SK-N-SH treated with all-trans-retinoic acid at 6 μM for 48 hours (cell line): Measurements from ENCODE around the gene COL6A5.

Experiments used
- ATAC-seq: fragments of 200-7000 bp; cut with Tn5 transposase; 3 replicates; pipeline ENCODE4 v1.9.1; 2020; ENCODE audit warnings: mild to moderate bottlenecking, moderate library complexity
- ARNTL ChIP-seq: fragments of 450-650 bp; formaldehyde crosslinking; IDR thresholded peaks from 2 replicates; pipeline ENCODE4 v1.5.0; 2020; ENCODE audit warnings: low read depth, mild to moderate bottlenecking, moderate library complexity, borderline replicate concordance
- BACH2 ChIP-seq: fragments of 250-450 bp; sonication (Bioruptor Pico); IDR thresholded peaks from 2 replicates; pipeline ENCODE4 v1.9.0; 2021; ENCODE audit warnings: mild to moderate bottlenecking, borderline replicate concordance
- CSDC2 ChIP-seq: fragments of 250-450 bp; sonication (Bioruptor Pico); IDR thresholded peaks from 2 replicates; pipeline ENCODE4 v1.5.0; 2020; ENCODE audit warnings: mild to moderate bottlenecking, moderate library complexity
- ESRRG ChIP-seq: fragments of 250-450 bp; sonication (Bioruptor Pico); IDR thresholded peaks from 2 replicates; pipeline ENCODE4 v1.6.1; 2021; ENCODE audit warnings: mild to moderate bottlenecking
- GLIS3 ChIP-seq: fragments of 250-450 bp; sonication (Bioruptor Pico); IDR thresholded peaks from 2 replicates; pipeline ENCODE4 v1.5.0; 2020; ENCODE audit warnings: mild to moderate bottlenecking, moderate library complexity
- ISL1 ChIP-seq: fragments of 250-450 bp; sonication (Bioruptor Pico); IDR thresholded peaks from 2 replicates; pipeline ENCODE4 v2.1.2; 2022; ENCODE audit warnings: mild to moderate bottlenecking, moderate library complexity
- OSR1 ChIP-seq: fragments of 250-450 bp; sonication (Bioruptor Pico); IDR thresholded peaks from 2 replicates; pipeline ENCODE4 v1.8.0; 2022; ENCODE audit warnings: moderate library complexity, mild to moderate bottlenecking, inconsistent platforms
- PPARA ChIP-seq: fragments of 250-450 bp; sonication (Bioruptor Pico); IDR thresholded peaks from 2 replicates; pipeline ENCODE4 v1.5.0; 2020; ENCODE audit warnings: mild to moderate bottlenecking, borderline replicate concordance
- RARB ChIP-seq: fragments of 250-450 bp; sonication (Bioruptor Pico); IDR thresholded peaks from 2 replicates; pipeline ENCODE4 v1.8.0; 2021; ENCODE audit warnings: mild to moderate bottlenecking, moderate library complexity
- TCF4 ChIP-seq: fragments of 250-450 bp; sonication (Bioruptor Pico); IDR thresholded peaks from 2 replicates; pipeline ENCODE4 v1.8.0; 2021; ENCODE audit warnings: mild to moderate bottlenecking, moderate library complexity, borderline replicate concordance
- TOX ChIP-seq: fragments of 250-450 bp; sonication (Bioruptor Pico); IDR thresholded peaks from 2 replicates; pipeline ENCODE4 v1.8.0; 2021; ENCODE audit warnings: mild to moderate bottlenecking, moderate library complexity, borderline replicate concordance
- ZC3H10 ChIP-seq: fragments of 250-450 bp; sonication (Bioruptor Pico); IDR thresholded peaks from 2 replicates; pipeline ENCODE4 v1.5.1; 2021; ENCODE audit warnings: mild to moderate bottlenecking, moderate library complexity
- ZFP3 ChIP-seq: fragments of 250-450 bp; sonication (Bioruptor Pico); IDR thresholded peaks from 2 replicates; pipeline ENCODE4 v1.5.0; 2020; ENCODE audit warnings: mild to moderate bottlenecking, moderate library complexity
- ZFP30 ChIP-seq: fragments of 450-650 bp; formaldehyde crosslinking; IDR thresholded peaks from 2 replicates; pipeline ENCODE4 v1.5.0; 2022; ENCODE audit warnings: mild to moderate bottlenecking, moderate library complexity
- ZNF565 ChIP-seq: fragments of 450-650 bp; formaldehyde crosslinking; conservative IDR thresholded peaks from 2 replicates; pipeline ENCODE4 v1.5.0; 2020; ENCODE audit warnings: low read depth, mild to moderate bottlenecking, moderate library complexity
- ZNF70 ChIP-seq: fragments of 450-650 bp; formaldehyde crosslinking; IDR thresholded peaks from 2 replicates; pipeline ENCODE4 v1.5.0; 2020; ENCODE audit warnings: mild to moderate bottlenecking, moderate library complexity
- ZNF8 ChIP-seq: fragments of 450-650 bp; formaldehyde crosslinking; IDR thresholded peaks from 2 replicates; pipeline ENCODE4 v1.5.0; 2020; ENCODE audit warnings: mild to moderate bottlenecking, moderate library complexity
- TF ChIP-seq, protein P1 (sequence below): fragments of 250-450 bp; sonication (Bioruptor Pico); IDR thresholded peaks from 2 replicates; pipeline ENCODE4 v1.5.0; 2020; ENCODE audit warnings: mild to moderate bottlenecking, moderate library complexity
- TF ChIP-seq, protein P2 (sequence below): fragments of 250-450 bp; sonication (Bioruptor Pico); IDR thresholded peaks from 2 replicates; pipeline ENCODE4 v1.5.1; 2021; ENCODE audit warnings: mild to moderate bottlenecking, moderate library complexity
- TF ChIP-seq, protein P3 (sequence below): fragments of 250-450 bp; sonication (Bioruptor Pico); IDR thresholded peaks from 2 replicates; pipeline ENCODE4 v1.5.1; 2020; ENCODE audit warnings: low read depth, mild to moderate bottlenecking, moderate library complexity
- TF ChIP-seq, protein P4 (sequence below): fragments of 250-450 bp; sonication (Bioruptor Pico); IDR thresholded peaks from 2 replicates; pipeline ENCODE4 v1.8.0; 2021; ENCODE audit warnings: low read depth, mild to moderate bottlenecking, moderate library complexity, borderline replicate concordance

The COL6A5 gene

DNA sequence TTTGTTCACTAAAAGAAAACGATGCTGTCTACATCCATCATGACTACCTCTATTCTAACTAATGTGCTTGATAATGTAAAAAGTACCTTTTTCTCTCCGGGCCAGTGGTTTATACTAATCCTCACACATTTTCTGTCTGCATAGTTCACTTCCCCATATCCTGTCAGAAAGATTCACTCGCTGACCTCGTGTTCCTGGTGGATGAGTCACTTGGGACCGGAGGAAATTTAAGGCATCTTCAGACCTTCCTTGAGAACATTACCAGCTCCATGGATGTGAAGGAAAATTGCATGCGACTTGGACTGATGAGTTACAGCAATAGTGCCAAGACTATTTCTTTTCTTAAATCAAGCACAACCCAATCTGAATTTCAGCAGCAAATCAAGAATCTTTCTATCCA lies 33.8 kb downstream of the COL6A5 start:
- ATAC-seq = no peak
- TF ChIP-seq BACH2 (CRISPR knock-in tag) = no peak
- TF ChIP-seq ZNF565 = no peak
- TF ChIP-seq ZFP3 (CRISPR knock-in tag) = no peak
- TF ChIP-seq ZNF8 = no peak
- no peak for TF ChIP-seq ARNTL (CRISPR knock-in tag)
- no peak for TF ChIP-seq ISL1
- TF ChIP-seq, protein P1, sequence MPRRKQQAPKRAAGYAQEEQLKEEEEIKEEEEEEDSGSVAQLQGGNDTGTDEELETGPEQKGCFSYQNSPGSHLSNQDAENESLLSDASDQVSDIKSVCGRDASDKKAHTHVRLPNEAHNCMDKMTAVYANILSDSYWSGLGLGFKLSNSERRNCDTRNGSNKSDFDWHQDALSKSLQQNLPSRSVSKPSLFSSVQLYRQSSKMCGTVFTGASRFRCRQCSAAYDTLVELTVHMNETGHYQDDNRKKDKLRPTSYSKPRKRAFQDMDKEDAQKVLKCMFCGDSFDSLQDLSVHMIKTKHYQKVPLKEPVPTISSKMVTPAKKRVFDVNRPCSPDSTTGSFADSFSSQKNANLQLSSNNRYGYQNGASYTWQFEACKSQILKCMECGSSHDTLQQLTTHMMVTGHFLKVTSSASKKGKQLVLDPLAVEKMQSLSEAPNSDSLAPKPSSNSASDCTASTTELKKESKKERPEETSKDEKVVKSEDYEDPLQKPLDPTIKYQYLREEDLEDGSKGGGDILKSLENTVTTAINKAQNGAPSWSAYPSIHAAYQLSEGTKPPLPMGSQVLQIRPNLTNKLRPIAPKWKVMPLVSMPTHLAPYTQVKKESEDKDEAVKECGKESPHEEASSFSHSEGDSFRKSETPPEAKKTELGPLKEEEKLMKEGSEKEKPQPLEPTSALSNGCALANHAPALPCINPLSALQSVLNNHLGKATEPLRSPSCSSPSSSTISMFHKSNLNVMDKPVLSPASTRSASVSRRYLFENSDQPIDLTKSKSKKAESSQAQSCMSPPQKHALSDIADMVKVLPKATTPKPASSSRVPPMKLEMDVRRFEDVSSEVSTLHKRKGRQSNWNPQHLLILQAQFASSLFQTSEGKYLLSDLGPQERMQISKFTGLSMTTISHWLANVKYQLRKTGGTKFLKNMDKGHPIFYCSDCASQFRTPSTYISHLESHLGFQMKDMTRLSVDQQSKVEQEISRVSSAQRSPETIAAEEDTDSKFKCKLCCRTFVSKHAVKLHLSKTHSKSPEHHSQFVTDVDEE (CRISPR knock-in tag) = no peak
- TF ChIP-seq GLIS3 (CRISPR knock-in tag) = no peak
- no peak for TF ChIP-seq RARB (CRISPR knock-in tag)
- TF ChIP-seq OSR1 = no peak
- no peak for TF ChIP-seq ESRRG (CRISPR knock-in tag)
- no peak for TF ChIP-seq PPARA (CRISPR knock-in tag)
- TF ChIP-seq, protein P2, sequence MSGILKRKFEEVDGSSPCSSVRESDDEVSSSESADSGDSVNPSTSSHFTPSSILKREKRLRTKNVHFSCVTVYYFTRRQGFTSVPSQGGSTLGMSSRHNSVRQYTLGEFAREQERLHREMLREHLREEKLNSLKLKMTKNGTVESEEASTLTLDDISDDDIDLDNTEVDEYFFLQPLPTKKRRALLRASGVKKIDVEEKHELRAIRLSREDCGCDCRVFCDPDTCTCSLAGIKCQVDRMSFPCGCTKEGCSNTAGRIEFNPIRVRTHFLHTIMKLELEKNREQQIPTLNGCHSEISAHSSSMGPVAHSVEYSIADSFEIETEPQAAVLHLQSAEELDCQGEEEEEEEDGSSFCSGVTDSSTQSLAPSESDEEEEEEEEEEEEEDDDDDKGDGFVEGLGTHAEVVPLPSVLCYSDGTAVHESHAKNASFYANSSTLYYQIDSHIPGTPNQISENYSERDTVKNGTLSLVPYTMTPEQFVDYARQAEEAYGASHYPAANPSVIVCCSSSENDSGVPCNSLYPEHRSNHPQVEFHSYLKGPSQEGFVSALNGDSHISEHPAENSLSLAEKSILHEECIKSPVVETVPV = no peak
- TF ChIP-seq ZFP30 (CRISPR knock-in tag) = no peak
- no peak for TF ChIP-seq ZC3H10 (CRISPR knock-in tag)
- TF ChIP-seq, protein P3, sequence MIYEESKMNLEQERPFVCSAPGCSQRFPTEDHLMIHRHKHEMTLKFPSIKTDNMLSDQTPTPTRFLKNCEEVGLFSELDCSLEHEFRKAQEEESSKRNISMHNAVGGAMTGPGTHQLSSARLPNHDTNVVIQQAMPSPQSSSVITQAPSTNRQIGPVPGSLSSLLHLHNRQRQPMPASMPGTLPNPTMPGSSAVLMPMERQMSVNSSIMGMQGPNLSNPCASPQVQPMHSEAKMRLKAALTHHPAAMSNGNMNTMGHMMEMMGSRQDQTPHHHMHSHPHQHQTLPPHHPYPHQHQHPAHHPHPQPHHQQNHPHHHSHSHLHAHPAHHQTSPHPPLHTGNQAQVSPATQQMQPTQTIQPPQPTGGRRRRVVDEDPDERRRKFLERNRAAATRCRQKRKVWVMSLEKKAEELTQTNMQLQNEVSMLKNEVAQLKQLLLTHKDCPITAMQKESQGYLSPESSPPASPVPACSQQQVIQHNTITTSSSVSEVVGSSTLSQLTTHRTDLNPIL (CRISPR knock-in tag) = no peak

DNA sequence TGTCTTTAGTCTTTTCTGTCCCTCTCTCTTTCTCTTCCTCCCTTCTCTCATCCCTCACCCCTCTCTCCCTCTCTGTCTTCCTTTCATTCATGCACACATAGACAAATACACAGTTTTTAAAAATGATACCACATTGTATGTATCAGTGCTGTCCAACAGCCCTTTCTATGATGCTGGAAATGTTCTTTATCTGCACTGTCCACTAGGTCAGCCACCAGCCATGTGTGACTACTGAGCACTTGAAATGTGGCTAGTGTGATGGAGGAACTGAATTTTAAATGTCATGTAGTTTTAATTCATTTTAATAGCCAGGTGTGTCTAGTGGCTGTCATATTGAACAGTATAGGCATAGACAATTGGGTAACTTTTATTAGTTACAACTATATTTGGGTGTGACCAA lies 34.9 kb downstream of the COL6A5 start:
- no peak for ATAC-seq
- TF ChIP-seq TOX (CRISPR knock-in tag) = no peak
- no peak for TF ChIP-seq BACH2 (CRISPR knock-in tag)
- TF ChIP-seq, protein P2 = no peak

DNA sequence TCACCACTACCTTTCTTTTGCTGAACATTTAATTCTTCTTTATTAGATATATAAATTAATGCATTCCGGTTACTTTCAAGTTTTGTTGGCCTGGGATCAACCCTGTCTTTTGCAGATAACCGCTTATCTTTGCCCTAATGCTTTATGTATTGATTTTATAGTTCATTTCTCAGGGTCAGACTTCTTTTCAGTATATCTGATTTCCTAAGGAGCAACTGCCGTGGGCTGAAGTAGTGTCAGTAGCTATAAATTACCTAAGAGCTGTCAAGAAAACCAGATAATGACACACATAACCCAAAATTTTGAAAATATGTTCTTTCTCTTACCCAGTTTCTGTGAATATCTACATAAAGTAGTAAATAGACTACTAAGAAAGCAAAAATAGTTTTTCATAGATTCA lies 38.0 kb downstream of the COL6A5 start:
- TF ChIP-seq PPARA (CRISPR knock-in tag) (no peak), ISL1 (no peak), TCF4 (CRISPR knock-in tag) (no peak), TOX (CRISPR knock-in tag) (no peak), ZNF565 (no peak), CSDC2 (CRISPR knock-in tag) (no peak), ZFP30 (CRISPR knock-in tag) (no peak), ZNF70 (CRISPR knock-in tag) (no peak)
- TF ChIP-seq, protein P4, sequence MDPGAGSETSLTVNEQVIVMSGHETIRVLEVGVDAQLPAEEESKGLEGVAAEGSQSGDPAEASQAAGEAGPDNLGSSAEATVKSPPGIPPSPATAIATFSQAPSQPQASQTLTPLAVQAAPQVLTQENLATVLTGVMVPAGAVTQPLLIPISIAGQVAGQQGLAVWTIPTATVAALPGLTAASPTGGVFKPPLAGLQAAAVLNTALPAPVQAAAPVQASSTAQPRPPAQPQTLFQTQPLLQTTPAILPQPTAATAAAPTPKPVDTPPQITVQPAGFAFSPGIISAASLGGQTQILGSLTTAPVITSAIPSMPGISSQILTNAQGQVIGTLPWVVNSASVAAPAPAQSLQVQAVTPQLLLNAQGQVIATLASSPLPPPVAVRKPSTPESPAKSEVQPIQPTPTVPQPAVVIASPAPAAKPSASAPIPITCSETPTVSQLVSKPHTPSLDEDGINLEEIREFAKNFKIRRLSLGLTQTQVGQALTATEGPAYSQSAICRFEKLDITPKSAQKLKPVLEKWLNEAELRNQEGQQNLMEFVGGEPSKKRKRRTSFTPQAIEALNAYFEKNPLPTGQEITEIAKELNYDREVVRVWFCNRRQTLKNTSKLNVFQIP (CRISPR knock-in tag) = no peak
- TF ChIP-seq, protein P3 (CRISPR knock-in tag) = no peak
- TF ChIP-seq, protein P2 = no peak
- TF ChIP-seq, all 23 proteins: peak for 0
- no peak for ATAC-seq
